ELR (cell line): ENCODE results near the gene DDX24.

Experiments
- DNase-seq: peaks from one replicate; pipeline ENCODE4 v3.0.0-alpha.2; 2015; ENCODE audit warnings: low read depth

The DDX24 gene

GRCh38 chr14:94113908-94114588 is 33.0 kb upstream of the DDX24 start:
- DNase-seq, result no peak

GRCh38 chr14:94113490-94113889 is 32.5 kb upstream of the DDX24 start:
- DNase-seq, result no peak

GRCh38 chr14:94113073-94113472 is 32.1 kb upstream of the DDX24 start:
- DNase-seq, result no peak

GRCh38 chr14:94112513-94113063 is 31.6 kb upstream of the DDX24 start:
- no peak for DNase-seq

GRCh38 chr14:94111276-94112095 is 30.5 kb upstream of the DDX24 start:
- DNase-seq, result no peak

GRCh38 chr14:94110552-94111181 is 29.7 kb upstream of the DDX24 start, which contains the start of gene IFI27:
Gene IFI27, plus strand, starts transcription at chr14:94110736.
- peak; percentile 87 for DNase-seq

- DNase-seq, result no peak
Observed at GRCh38 chr14:94109915-94110250, 28.9 kb upstream of the DDX24 start.

- DNase-seq, result no peak
Observed at GRCh38 chr14:94104731-94105130, 23.7 kb upstream of the DDX24 start.

GRCh38 chr14:94103554-94104150 is 22.6 kb upstream of the DDX24 start:
- no peak for DNase-seq

GRCh38 chr14:94102768-94103482 is 21.9 kb upstream of the DDX24 start:
- no peak for DNase-seq

GRCh38 chr14:94101748-94102147 is 20.7 kb upstream of the DDX24 start:
- no peak for DNase-seq

GRCh38 chr14:94100847-94101246 is 19.8 kb upstream of the DDX24 start:
- peak; percentile 90 for DNase-seq

- no peak for DNase-seq
Observed at GRCh38 chr14:94099006-94099405, 18.0 kb upstream of the DDX24 start.

- no peak for DNase-seq
Observed at GRCh38 chr14:94098326-94098992, 17.5 kb upstream of the DDX24 start.

- DNase-seq, result no peak
Observed at GRCh38 chr14:94097091-94097490, 16.1 kb upstream of the DDX24 start.

- DNase-seq, result no peak
Observed at GRCh38 chr14:94093418-94093817, 12.4 kb upstream of the DDX24 start.

- peak; percentile 89 for DNase-seq
Observed at GRCh38 chr14:94089479-94089878, 8.5 kb upstream of the DDX24 start.

- peak; percentile 86 for DNase-seq
Observed at GRCh38 chr14:94088516-94088915, 7.5 kb upstream of the DDX24 start.

GRCh38 chr14:94087891-94088290 is 6.9 kb upstream of the DDX24 start:
- no peak for DNase-seq

GRCh38 chr14:94081386-94081820 is 401 bp upstream of the DDX24 start:
- peak; percentile 55 for DNase-seq
